Esophagus muscularis mucosa (tissue), 3 donors: ENCODE data around the gene RNGTT.

Experiments used
- POLR2A ChIP-seq: fragments of 450-650 bp; IDR thresholded peaks from one replicate; pipeline ENCODE4 v1.6.1; 2017; ENCODE audit warnings: antibody characterized with exemption, moderate library complexity, mild to moderate bottlenecking, low read depth
- TF ChIP-seq, protein P1 (sequence below), 3 experiments: fragments of 200-600 bp in 2 of 3; fragments of 450-650 bp in 1 of 3; sonication (generic) in 2 of 3; IDR thresholded peaks; one replicate each; pipeline ENCODE4 v1.5.1; 2017 to 2019; ENCODE audit warnings: antibody characterized with exemption in 3 of 3, mild to moderate bottlenecking in 2 of 3, moderate library complexity in 1 of 3

DNA sequence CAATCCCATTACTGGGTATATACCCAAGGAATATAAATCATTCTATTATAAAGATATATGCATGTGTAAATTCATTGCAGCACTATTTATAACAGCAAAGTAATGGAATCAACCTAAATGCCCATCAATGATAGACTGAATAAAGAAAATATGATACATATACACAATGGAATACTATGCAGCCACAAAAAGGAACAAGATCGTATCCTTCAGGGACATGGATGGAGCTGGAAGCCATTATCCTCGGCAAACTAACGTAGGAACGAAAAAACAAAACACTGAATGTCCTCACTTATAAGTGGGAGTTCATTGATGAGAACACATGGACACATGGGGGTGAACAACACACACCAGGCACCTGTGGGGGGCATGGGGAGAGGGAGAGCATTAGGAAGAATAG, 156.7 kb downstream of the RNGTT start:
- TF ChIP-seq, protein P1, sequence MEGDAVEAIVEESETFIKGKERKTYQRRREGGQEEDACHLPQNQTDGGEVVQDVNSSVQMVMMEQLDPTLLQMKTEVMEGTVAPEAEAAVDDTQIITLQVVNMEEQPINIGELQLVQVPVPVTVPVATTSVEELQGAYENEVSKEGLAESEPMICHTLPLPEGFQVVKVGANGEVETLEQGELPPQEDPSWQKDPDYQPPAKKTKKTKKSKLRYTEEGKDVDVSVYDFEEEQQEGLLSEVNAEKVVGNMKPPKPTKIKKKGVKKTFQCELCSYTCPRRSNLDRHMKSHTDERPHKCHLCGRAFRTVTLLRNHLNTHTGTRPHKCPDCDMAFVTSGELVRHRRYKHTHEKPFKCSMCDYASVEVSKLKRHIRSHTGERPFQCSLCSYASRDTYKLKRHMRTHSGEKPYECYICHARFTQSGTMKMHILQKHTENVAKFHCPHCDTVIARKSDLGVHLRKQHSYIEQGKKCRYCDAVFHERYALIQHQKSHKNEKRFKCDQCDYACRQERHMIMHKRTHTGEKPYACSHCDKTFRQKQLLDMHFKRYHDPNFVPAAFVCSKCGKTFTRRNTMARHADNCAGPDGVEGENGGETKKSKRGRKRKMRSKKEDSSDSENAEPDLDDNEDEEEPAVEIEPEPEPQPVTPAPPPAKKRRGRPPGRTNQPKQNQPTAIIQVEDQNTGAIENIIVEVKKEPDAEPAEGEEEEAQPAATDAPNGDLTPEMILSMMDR (IDR thresholded peaks at IDR 0.05) = no peak
- TF ChIP-seq POLR2A = no peak
